AG04449 (cell line): ENCODE data around the gene PODXL2.
"Not testable (repeated sequence)": the region's sequence is repeated elsewhere in the genome, so short reads cannot be mapped to it uniquely, and the experiment has no call there.

Experiments
- CTCF ChIA-PET: fragments of 350-600 bp; formaldehyde crosslinking; extraction: SDS; loops from one replicate; lab custom pipeline; 2021; ENCODE audit warnings: antibody characterized with exemption; lab: Yijun Ruan, JAX
- POLR2A ChIA-PET: fragments of 400-600, 350-600 bp; formaldehyde crosslinking; extraction: SDS; loops from one replicate; lab custom pipeline; 2020; ENCODE audit warnings: antibody characterized with exemption, inconsistent platforms; lab: Yijun Ruan, JAX
- DNase-seq: peaks from one replicate; pipeline ENCODE4 v3.0.0-alpha.2; 2010; ENCODE audit warnings: low read depth, low spot score
- H3K4me3 ChIP-seq: 2 replicates; pipeline ENCODE4 v1.5.1; 2011; ENCODE audit warnings: low read depth, mild to moderate bottlenecking, control low read depth, low read length
- CTCF ChIP-seq: IDR thresholded peaks from one replicate; pipeline ENCODE4 v1.5.1; 2011; ENCODE audit warnings: mild to moderate bottlenecking, moderate library complexity, low read length, control low read depth, inconsistent platforms; ENCODE audit not compliant: insufficient read depth; ENCODE audit errors: missing control alignments

The PODXL2 gene

GRCh38 chr3:127604035-127604434 lies 24.9 kb upstream of the PODXL2 start:
- no peak for TF ChIP-seq CTCF
- DNase-seq, result no peak
- POLR2A ChIA-PET, result no interaction called here
- CTCF ChIA-PET, result no interaction called here
- no peak overlapping the region for H3K4me3 ChIP-seq

DNA sequence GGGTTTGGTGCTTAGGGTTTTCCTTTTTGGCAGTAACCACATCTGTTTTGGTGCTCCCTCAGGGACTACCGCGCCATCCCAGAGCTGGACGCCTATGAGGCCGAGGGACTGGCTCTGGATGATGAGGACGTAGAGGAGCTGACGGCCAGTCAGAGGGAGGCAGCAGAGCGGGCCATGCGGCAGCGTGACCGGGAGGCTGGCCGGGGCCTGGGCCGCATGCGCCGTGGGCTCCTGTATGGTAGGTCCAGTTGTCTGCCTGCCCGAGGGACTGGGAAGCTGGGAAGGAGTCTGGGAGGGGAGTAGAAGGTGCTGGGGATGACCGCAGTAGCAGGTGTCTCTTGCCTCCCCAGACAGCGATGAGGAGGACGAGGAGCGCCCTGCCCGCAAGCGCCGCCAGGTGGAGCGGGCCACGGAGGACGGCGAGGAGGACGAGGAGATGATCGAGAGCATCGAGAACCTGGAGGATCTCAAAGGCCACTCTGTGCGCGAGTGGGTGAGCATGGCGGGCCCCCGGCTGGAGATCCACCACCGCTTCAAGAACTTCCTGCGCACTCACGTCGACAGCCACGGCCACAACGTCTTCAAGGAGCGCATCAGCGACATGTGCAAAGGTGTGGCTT lies 24.3 kb upstream of the PODXL2 start:
- CTCF ChIA-PET, result no interaction called here
- DNase-seq, result no peak
- POLR2A ChIA-PET, result interaction anchor here (0.7 kb wide), 1 partner anchor 392 kb away, joined by 3 read pairs; no protein-coding TSS in a partner anchor
- H3K4me3 ChIP-seq, result no peak overlapping the region
- TF ChIP-seq CTCF, result no peak

DNA sequence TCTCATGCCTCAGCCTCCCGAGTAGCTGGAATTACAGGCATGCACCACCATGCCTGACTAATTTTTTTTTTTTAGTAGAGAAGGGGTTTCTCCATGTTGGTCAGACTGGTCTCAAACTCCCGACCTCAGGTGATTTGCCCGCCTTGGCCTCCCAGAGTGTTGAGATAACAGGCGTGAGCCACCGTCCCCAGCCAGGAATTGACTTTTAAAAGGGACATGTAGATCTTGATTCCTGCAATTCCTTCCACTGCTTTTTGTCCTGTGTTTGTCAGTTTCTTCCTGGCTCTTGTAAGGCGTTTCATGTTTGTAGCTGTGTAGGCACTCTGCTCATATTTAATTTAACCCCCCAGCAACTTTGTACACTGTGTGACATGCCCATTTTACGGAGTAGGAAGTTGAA lies 23.4 kb upstream of the PODXL2 start:
- DNase-seq, H3K4me3 ChIP-seq: not testable (repeated sequence)
- POLR2A ChIA-PET, result interaction anchor here (0.7 kb wide), 1 partner anchor 391 kb away, joined by 3 read pairs; no protein-coding TSS in a partner anchor
- CTCF ChIA-PET, result interaction anchor here (1.6 kb wide), 1 partner anchor 47 kb away, joined by 5 read pairs; no protein-coding TSS in a partner anchor

- DNase-seq, result no peak
- H3K4me3 ChIP-seq, result no peak overlapping the region
- CTCF ChIA-PET, result interaction anchor here (1.6 to 2.2 kb wide), 2 partner anchors 31 to 46 kb away, joined by 5 to 7 read pairs; no protein-coding TSS in a partner anchor
- POLR2A ChIA-PET, result no interaction called here
- TF ChIP-seq CTCF, result no peak
Measured at GRCh38 chr3:127606086-127606805, 22.7 kb upstream of the PODXL2 start.

DNA sequence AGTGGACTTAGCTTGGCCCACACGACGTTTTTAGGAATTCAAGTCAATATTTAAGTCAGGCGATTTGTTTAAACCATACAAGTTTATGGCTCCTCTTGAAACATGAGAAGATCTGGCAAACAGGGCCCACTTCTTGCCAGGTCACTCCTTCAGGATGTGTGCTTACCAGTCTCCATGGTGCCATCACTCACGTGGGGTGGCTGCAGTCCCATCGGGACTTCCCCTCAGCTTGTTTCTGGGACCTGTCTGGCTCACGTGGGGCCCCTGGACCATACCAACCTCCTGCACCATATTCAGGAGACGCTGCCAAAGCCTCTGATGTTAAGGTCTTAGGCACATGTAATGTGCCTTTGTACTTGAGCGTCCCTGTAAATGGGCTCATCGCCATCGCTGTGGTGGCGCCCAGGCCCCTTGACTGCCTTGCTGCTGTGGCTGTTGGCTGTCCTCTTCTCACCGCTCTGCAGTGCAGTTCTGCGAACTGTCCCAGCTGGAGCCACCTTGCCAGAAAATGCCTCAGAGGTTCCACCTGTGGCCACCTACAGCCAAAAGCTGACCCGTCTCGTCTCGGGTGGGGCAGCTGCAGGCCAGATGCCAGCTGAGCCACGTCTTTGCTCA lies 21.9 kb upstream of the PODXL2 start:
- ChIA-PET POLR2A (no interaction called here), CTCF (interaction anchor here (1.6 to 2.2 kb wide), 2 partner anchors 32 to 45 kb away, joined by 5 to 7 read pairs; no protein-coding TSS in a partner anchor)
- no peak for TF ChIP-seq CTCF
- no peak for DNase-seq
- H3K4me3 ChIP-seq, result no peak overlapping the region

DNA sequence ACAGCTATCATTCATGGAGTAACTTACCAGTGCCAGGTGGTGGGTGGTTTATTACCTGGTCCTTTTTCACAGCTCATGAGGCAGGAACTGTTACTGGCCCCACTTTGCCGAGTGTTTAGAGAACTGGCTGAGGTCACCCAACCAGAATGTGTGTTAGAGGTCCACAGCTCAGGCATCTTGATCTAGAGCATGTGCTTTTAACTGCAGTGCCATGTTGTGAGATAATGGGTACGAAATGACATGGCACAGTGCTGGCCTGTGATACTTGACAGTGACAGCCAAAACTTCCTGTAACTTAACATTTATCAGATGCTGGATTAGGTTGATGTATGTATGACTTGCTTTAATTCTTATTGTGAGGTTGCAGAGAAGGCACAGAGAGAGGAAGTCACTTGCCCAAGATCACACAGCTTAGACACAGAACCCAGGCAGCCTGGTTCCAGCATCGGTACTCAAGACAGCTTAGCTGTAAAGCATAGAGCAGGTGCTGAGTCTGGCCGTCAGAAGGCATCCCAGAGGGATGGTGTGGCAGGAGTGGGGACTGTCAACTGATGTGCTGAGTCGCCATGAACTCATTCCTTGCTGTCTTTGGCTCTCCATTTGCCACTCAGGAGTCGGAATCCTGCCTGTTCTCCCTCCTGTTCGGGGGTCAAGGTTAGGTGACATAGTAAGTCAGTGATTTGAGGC lies 21.2 kb upstream of the PODXL2 start:
- TF ChIP-seq CTCF, result no peak
- CTCF ChIA-PET, result interaction anchor here (2.2 kb wide), 1 partner anchor 33 kb away, joined by 7 read pairs; no protein-coding TSS in a partner anchor
- no peak overlapping the region for H3K4me3 ChIP-seq
- POLR2A ChIA-PET, result no interaction called here
- DNase-seq, result no peak
